ENCODE data around the gene SF3A2.

SF3A2 gene

DNA sequence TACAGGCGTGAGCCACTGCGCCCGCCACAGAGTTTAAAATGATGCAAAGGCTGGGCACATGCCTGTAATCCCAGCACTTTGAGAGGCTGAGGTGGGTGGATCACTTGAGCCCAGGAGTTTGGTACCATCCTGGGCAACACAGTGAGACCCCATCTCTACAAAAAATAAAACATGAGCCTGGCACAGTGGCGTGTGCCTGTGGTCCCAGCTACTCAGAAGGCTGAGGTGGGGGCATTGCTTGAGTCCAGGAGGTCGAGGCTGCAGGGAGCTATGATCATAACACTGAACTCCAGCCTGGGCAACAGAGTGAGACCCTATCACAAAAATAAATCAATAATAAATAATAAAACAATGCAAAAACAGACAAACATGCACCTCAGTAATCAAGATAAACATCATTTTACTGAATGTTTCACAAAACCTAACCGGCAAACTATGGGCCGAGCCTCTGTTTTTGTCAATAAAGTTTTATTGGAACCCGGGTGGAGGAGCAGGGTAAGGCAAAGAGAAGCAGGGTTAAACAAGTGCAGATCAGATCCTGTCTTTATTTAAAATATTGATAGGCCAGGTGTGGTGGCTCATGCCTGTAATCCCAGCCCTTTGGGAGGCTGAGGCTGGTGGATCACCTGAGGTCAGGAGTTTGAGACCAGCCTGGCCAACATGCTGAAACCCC is 47.3 kb downstream of the SF3A2 start:
- no peak overlapping the region for H3K27ac ChIP-seq
- TF ChIP-seq, protein P1, sequence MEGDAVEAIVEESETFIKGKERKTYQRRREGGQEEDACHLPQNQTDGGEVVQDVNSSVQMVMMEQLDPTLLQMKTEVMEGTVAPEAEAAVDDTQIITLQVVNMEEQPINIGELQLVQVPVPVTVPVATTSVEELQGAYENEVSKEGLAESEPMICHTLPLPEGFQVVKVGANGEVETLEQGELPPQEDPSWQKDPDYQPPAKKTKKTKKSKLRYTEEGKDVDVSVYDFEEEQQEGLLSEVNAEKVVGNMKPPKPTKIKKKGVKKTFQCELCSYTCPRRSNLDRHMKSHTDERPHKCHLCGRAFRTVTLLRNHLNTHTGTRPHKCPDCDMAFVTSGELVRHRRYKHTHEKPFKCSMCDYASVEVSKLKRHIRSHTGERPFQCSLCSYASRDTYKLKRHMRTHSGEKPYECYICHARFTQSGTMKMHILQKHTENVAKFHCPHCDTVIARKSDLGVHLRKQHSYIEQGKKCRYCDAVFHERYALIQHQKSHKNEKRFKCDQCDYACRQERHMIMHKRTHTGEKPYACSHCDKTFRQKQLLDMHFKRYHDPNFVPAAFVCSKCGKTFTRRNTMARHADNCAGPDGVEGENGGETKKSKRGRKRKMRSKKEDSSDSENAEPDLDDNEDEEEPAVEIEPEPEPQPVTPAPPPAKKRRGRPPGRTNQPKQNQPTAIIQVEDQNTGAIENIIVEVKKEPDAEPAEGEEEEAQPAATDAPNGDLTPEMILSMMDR (conservative IDR thresholded peaks at IDR 0.05), result no peak

DNA sequence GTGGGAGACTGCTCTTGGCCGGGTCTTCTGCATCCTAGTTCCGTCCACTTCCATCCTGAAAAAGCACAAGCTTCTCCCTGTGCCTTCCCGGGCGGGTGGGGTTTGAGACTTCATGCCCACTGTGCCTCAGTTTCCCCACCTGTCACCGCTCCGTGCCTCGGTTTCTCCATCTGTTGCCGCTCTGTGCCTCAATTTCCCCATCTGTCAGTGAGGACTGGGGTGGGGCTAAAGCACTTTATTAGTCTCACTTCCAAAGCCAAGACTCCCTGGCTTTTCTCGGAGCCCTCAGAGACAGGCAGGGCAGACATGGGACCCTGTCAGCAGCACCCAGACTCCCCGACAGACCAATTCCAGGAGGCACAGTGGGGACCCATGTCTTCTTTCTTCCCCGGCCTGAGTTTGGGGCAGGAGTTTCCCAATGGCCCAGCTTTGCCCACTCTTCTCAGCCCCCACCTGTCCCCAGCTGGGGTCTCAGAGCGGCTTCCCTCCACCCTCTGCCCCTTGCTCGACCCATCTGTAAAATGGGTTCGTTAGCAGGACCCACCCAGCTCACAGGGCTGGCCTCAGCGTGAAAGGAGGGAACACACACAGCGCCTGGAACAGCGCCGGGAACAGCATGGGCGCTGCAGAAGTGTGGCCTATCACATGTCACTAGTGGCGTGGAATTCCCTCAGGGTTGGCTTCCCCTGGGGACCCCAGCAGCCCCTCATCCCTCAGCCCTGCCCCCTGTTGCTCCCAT is 49.9 kb downstream of the SF3A2 start:
- no peak overlapping the region for H3K27ac ChIP-seq
- TF ChIP-seq, protein P1 (conservative IDR thresholded peaks at IDR 0.05), result no peak

DNA sequence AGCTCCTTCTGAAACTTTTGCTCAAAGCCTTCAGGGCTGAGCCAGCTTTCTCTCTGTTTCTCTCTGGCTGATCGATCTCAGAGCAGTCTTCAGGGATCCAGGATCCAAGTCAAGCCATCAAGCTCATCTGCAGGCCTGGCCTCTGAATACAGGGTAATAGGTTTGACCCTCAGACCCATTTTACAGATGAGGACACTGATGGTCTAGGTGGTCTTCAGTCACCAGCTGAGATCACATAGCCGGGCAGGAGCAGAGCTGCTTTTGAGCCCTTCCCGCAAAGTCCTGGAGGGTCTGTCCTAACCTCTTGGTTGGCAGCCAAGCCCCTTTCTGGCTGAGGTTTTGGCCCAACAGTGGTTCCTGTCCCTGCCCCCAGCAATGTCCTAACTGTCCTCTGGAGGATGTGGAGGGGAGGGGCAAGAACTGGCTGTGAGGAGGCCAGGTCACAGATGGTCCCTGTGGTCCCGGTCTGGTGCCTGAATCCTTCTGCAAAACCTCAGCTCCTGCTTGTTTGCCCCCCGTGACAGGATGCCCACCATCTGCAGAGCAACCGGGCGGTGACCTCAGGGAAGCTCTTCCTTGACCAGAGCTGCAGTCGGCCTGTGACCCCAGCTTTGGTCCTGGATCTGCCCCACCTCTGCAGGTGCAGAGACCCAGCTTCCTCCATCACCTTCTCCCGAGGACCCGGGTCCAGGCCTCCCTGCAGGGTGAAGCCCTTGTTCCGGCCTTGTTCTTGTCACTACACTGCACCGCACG is 51.1 kb downstream of the SF3A2 start:
- no peak overlapping the region for H3K27ac ChIP-seq
- TF ChIP-seq, protein P1 (conservative IDR thresholded peaks at IDR 0.05), result no peak

DNA sequence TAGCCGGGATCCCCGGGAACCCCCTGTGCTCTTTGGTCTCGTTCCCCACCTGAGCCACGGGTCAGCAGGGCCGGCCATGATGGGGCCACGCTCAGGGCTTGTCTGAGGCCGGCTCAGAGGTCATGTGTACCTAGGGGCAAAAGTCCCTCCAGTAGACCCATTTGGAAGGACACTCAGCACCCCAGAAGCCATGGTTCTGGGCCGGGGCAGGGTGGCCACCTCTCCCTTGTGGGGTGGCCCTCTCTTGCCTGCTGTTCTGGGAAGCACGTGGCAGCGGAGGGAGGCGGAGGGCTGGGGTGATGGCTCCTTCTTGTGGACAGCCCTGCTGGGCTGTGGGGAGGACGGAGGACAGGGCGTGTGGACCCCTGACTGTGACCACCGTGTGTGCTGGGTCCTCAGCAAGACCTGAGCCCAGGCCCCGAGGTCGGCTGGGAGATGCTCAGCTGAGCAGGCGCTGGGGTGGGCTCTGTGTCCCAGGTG is 51.8 kb downstream of the SF3A2 start:
- no peak overlapping the region for H3K27ac ChIP-seq
- TF ChIP-seq, protein P1 (conservative IDR thresholded peaks at IDR 0.05), result no peak

DNA sequence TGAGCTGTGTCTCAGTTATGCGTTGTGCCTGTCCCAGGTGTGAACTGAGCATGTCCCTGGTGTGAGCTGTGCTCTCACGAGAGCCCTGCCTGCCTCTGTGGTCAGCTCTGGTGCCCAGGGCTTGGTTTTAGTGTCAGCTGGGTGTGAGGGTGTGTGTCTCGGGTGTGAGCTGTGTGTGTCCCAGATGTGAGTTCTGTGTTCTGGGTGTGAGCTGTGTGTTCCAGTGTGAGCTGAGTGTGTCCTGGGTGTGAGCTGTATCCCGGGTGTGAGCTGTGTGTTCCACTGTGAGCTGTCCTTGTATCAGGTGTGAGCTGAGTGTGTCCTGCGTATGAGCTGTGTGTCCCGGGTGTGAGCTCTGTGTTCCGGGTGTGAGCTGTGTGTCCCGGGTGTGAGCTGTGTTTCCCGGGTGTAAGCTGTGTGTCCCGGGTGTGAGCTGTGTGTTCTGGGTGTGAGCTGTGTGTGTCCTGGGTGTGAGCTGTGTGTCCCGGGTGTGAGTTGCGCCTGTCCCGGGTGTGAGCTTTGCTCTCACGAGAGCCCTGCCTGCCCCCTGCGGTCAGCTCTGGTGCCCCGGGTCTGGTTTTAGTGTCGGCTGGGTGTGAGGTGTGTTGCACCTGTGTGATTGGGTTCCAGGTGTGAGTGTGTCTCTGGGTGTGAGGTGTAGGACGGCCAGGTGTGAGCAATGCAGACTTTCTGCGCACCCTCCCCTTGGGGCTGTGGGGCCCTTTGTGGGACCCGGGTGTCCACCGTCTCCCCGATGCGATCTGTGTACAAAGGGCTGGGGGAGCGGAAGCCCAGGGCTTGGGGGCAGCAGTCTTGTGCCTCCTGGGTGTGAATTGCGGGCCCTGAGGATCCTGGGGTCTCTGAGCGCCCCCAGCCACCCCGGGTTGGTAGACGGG is 52.4 kb downstream of the SF3A2 start:
- H3K27ac ChIP-seq, result peak overlapping the region; percentile 79
- TF ChIP-seq, protein P1 (conservative IDR thresholded peaks at IDR 0.05), result no peak

DNA sequence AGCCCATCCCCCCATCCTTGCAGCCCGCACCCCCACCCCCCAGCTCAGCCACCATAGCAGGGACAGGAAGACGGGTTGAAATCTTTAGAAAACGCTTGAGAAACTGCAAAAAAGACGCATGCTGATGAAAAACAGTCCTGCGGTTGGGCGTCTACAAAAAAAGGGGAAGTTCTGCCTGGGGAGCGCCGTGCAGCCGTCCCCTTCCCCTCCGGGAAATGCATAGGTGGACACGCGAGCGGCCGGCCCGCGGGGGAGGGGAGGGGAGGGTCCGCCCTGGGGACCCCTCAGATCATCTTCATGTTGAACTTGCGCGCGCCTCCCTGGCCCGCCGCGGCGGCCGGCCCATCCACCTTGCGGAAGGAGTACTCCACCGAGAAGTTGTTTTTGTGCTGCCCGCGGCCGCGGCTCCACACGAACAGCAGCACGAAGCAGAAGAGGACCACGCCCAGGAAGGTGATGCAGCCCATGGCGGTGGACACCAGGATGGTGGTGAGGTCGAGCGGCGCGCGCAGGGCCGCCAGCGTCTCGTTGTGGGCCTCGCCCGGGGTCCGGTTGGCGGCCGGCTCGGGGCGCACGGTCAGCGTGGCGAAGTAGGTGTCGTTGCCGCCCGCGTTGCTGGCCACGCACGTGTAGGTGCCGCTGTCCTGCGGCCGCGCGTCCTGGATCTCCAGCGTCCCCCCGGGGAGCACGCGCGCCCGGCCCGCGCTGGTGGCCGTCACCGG is 53.3 kb downstream of the SF3A2 start:
- H3K27ac ChIP-seq, result peak overlapping the region; percentile 79
- TF ChIP-seq, protein P1 (conservative IDR thresholded peaks at IDR 0.05), result no peak
